Metanephros (tissue), 1 donor: ENCODE results near the gene LSM14B. TPM values are rescaled to one million over a fixed set of nuclear protein-coding genes. Genes with fewer than 3 reads are reported as not detected.

Source experiments
- total RNA-seq: library from RNA; depleted of rRNA; stranded (reverse); fragments of >200 nt; gene quantifications from one replicate; pipeline ENCODE4 v1.2.3, GENCODE V29; 2014

LSM14B gene
- 52.7 TPM for total RNA-seq

DNA sequence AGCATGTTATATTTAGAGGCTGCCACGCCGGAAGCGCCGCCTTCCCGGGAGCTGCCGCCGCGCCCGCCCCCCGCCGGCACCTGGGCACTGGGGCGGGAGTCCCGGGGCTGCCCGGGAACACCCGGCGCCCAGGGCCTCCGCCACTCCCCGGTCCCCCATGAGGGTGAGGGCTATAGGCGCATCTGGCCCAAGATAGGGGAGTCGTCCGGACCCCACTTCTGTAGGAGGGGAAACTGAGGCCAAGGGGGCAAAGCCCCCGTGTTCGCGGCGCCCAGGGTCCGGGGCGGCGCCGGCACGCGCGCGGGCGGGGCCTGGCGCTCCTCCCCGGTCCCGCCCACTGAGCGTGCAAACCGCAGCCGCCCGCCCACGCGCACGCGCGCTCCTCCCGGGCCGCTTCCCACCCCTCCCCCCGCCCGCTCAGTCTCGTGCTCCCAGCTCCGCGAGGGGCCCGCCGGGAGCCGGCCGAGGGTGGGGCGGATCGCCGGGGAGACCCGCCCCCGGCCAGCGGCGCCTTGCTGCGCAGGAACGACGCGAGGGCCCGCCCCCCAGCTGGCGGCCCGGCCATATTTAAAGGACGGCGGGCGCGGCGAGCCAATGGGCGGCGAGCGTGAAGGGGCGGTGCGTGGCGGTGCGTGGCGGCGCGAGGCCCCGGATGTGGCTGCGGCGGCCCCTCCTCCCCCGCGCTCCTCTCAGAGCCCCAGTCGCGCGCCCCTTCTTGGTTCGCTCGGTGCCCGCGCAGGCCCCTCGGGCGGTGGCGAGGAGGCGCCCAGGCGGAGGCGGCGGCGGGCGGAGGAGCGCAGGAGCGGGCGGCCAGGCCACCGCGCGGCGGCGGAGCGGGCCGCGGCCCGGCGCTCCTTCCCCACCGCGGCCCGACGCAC, at the start of gene LSM14B:
LSM14B (plus strand) TSS at position 700 of the 878 bp plus-strand sequence. CDS start 192 bp downstream, outside the sequence.

DNA sequence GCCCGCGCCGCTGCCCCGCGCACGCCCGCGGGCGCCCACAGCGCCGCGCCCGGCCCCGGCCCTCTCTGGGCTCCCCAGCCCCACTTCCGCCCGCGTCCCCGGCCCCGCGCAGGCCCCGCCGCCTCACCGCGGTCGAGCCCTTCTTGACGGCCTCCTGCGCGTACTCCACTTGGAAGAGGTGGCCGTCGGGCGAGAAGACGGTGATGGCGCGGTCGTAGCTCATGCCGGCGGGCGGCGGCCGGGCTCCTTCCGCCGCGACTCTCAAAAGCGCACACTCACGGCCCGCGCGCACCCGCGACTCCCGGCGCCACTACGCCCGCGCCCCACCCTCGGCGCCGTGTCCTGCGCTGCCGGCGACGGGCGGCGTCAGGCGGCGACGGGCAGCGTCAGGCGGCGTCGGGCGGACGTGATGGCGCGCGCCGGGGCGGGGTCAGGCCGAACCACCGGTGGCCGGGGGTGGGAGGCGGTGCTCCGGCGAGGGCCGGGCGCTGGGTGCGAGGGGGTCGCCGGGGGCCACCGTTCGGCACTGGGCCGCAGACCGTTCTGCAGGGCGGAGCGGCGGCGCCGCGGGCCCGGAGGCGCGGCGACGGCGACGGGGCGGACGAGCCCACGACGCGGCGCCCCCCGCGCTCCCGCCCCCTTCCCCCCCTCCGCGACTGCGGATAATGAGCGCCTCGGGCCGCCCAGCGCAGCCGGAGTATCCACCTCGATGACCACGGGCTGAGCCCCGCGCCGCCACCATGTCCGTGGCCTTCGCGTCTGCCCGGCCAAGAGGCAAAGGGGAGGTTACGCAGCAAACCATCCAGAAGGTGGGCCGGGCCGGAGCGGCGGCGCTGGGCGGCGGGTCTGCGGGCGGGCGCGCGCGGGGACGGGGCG, 21.0 kb downstream of the LSM14B start, which contains the start of the genes PSMA7 and SS18L1:
PSMA7 (minus strand) TSS at position 314 of the 876 bp plus-strand sequence; CDS start at position 223, 91 bp downstream.
SS18L1 (plus strand) TSS at position 689 of the 876 bp plus-strand sequence; CDS start at position 741, 52 bp downstream.

DNA sequence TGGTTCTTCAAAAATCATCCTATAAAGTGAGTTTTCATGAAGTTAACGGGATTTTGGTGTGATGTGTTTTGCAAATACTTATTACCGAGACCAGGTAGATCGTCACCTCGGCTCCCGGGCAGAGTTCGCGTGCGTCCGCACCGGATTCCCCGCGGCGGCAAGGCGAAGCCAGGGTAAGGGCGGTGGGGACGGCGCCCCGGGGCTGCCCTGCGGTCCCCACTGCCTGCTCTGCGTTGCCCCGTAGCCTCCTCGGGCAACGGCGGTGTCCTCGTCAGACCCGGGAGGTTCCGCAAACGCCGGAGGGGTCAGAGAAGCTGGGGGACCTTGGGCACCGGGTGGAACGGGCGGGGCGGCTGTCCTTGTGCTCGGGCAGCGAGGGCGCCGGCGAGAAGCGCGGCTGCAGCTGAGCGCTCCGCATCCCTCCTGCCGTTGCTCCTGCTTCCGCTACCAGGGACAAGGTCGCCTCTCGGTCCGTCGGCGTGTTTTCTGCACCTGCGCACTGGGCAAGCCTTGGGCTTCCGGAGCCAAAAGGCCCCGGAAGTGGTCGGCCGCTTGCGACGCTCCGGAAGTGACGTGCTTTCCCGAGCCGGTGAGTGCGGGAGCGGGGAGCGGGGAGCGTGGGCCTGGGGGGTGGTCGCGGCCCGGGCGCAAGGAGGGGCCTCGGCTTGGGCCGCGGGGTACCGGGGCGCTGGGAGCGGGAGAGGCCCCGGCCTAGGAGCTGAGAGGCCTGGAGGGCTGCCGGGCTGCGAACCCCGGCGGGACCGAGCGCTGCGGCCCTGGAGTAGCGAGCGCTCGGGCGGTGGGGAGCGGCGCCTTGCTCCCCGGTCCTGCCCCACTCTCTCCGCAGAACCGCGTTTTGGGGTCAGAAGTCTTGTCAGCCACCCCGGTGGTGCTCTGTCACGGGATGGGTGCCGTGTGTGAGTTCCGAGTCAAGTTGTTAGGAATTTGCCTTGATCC, 60.5 kb downstream of the LSM14B start, which contains the start of gene MTG2:
MTG2 (plus strand) TSS at position 560 of the 957 bp plus-strand sequence. CDS start 10,393 bp downstream, outside the sequence.

Other genes starting within 250 kb of the LSM14B start
- gene TAF4, start 56.6 kb upstream of the LSM14B start, total RNA-seq, result 13.7 TPM
- 129 TPM for gene PSMA7, start 20.9 kb downstream of the LSM14B start, total RNA-seq
- gene SS18L1, start 21.3 kb downstream of the LSM14B start, total RNA-seq, result 27.2 TPM
- 22.6 TPM for gene MTG2, start 60.6 kb downstream of the LSM14B start, total RNA-seq
- gene HRH3, start 97.8 kb downstream of the LSM14B start, total RNA-seq, result 0.23 TPM
- gene OSBPL2, start 116.0 kb downstream of the LSM14B start, total RNA-seq, result 35.4 TPM
- gene ADRM1, start 180.5 kb downstream of the LSM14B start, total RNA-seq, result 58.3 TPM
- gene LAMA5, start 244.8 kb downstream of the LSM14B start, total RNA-seq, result 191 TPM